Suprapubic skin (tissue), 4 donors: ENCODE results near the gene AGBL1. TPM values are rescaled to one million over a fixed set of nuclear protein-coding genes. Genes with fewer than 3 reads are reported as not detected.

ENCODE experiments used
- DNase-seq, 2 donors: peaks; one replicate each; pipeline ENCODE4 v3.0.0-alpha.2; 2019; ENCODE audit warnings: low spot score in 2 of 2
- H3K27ac ChIP-seq: fragments of 200-600 bp; sonication (generic); one replicate; pipeline ENCODE4 v1.5.1; 2019
- H3K27me3 ChIP-seq: fragments of 200-600 bp; sonication (generic); one replicate; pipeline ENCODE4 v1.5.1; 2019
- H3K36me3 ChIP-seq: fragments of 200-600 bp; sonication (generic); one replicate; pipeline ENCODE4 v1.5.1; 2019
- H3K4me1 ChIP-seq: fragments of 200-600 bp; sonication (generic); one replicate; pipeline ENCODE4 v1.5.1; 2019
- H3K4me3 ChIP-seq: fragments of 200-600 bp; sonication (generic); one replicate; pipeline ENCODE4 v1.5.1; 2019; ENCODE audit warnings: mild to moderate bottlenecking
- H3K9me3 ChIP-seq: fragments of 200-600 bp; sonication (generic); one replicate; pipeline ENCODE4 v1.5.1; 2019
- EP300 ChIP-seq: sonication (generic); formaldehyde crosslinking; IDR thresholded peaks from one replicate; pipeline ENCODE4 v1.6.1; 2017; ENCODE audit warnings: antibody characterized with exemption
- POLR2A ChIP-seq, 2 donors: fragments of 450-650 bp; IDR thresholded peaks; one replicate each; pipeline ENCODE4 v1.6.1; 2017; ENCODE audit warnings: antibody characterized with exemption in 2 of 2, mild to moderate bottlenecking in 2 of 2, moderate library complexity in 2 of 2
- POLR2AphosphoS5 ChIP-seq, 3 donors: sonication (generic); formaldehyde crosslinking; IDR thresholded peaks; one replicate each; pipeline ENCODE4 v1.6.1; 2017; ENCODE audit warnings: antibody characterized with exemption in 3 of 3
- WGBS: methylation state at CpG from one replicate; pipeline ENCODE4 v1.1.5; 2018; 5-methylcytosine and 5-hydroxymethylcytosine counted together
- total RNA-seq, 4 donors: library from RNA; depleted of rRNA; stranded (reverse); fragments of >200 nt; gene quantifications; one replicate each; pipeline ENCODE4 v1.1.0, GENCODE V29; 2016
- TF ChIP-seq, protein P1 (sequence below), 2 donors: fragments of 200-600 bp in 1 of 2; fragments of 450-650 bp in 1 of 2; sonication (generic) in 1 of 2; IDR thresholded peaks; one replicate each; pipeline ENCODE4 v1.5.1; 2016 to 2019; ENCODE audit warnings: antibody characterized with exemption in 2 of 2, mild to moderate bottlenecking in 1 of 2, moderate library complexity in 1 of 2

The AGBL1 gene
- total RNA-seq, 4 donors from 2014 or later: 0.23 to 0.56 TPM; not detected in 2

GRCh38 chr15:86870846-86871245 is 791.2 kb downstream of the AGBL1 start:
- Histone ChIP-seq H3K36me3 (no peaks in the 10 kb centered on the region), H3K27me3 (no peaks in the 10 kb centered on the region), H3K4me1 (no peaks in the 10 kb centered on the region), H3K9me3 (no peaks in the 10 kb centered on the region), H3K4me3 (no peak overlapping the region), H3K27ac (no peak overlapping the region)
- DNase-seq: no peak
- 37% methylated on average over 3 of the region's 3 CpGs for WGBS
- TF ChIP-seq, protein P1, sequence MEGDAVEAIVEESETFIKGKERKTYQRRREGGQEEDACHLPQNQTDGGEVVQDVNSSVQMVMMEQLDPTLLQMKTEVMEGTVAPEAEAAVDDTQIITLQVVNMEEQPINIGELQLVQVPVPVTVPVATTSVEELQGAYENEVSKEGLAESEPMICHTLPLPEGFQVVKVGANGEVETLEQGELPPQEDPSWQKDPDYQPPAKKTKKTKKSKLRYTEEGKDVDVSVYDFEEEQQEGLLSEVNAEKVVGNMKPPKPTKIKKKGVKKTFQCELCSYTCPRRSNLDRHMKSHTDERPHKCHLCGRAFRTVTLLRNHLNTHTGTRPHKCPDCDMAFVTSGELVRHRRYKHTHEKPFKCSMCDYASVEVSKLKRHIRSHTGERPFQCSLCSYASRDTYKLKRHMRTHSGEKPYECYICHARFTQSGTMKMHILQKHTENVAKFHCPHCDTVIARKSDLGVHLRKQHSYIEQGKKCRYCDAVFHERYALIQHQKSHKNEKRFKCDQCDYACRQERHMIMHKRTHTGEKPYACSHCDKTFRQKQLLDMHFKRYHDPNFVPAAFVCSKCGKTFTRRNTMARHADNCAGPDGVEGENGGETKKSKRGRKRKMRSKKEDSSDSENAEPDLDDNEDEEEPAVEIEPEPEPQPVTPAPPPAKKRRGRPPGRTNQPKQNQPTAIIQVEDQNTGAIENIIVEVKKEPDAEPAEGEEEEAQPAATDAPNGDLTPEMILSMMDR (IDR thresholded peaks at IDR 0.05): no peak
- TF ChIP-seq EP300 (no peak), POLR2AphosphoS5 (IDR thresholded peaks at IDR 0.05) (no peak), POLR2A (IDR thresholded peaks at IDR 0.05) (no peak)

DNA sequence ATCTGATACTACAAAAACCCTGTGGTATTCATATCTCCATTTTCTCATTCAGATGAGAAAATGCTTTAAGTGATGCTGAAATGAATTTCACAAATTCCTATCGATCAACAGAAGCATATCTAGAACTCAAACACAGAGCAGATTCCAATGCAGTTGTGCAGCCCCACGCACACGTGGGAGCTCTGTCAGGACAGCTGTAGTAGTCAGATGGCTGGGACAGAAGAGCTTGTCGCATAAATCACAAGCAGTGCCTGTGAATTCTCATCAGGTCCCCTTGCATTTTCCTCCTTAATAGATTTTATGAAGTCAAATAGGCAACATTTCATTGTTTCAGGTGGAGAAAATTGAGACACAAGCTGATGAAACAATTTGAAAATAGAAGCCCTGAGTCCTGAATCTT is 792.3 kb downstream of the AGBL1 start:
- Histone ChIP-seq H3K4me3 (no peak overlapping the region), H3K4me1 (no peaks in the 10 kb centered on the region), H3K27me3 (no peaks in the 10 kb centered on the region), H3K9me3 (no peaks in the 10 kb centered on the region), H3K36me3 (no peaks in the 10 kb centered on the region), H3K27ac (no peak overlapping the region)
- TF ChIP-seq EP300: no peak
- TF ChIP-seq, protein P1 (IDR thresholded peaks at IDR 0.05): no peak
- no peak for TF ChIP-seq POLR2A (IDR thresholded peaks at IDR 0.05)
- TF ChIP-seq POLR2AphosphoS5 (IDR thresholded peaks at IDR 0.05): no peak
- WGBS: 59% methylated on average over 4 of the region's 4 CpGs
- no peak for DNase-seq

GRCh38 chr15:86872782-86873181 is 793.1 kb downstream of the AGBL1 start:
- H3K36me3 ChIP-seq: no peaks in the 10 kb centered on the region
- no peaks in the 10 kb centered on the region for H3K9me3 ChIP-seq
- no peak for TF ChIP-seq EP300
- TF ChIP-seq POLR2AphosphoS5 (IDR thresholded peaks at IDR 0.05): no peak
- TF ChIP-seq POLR2A (IDR thresholded peaks at IDR 0.05): no peak
- TF ChIP-seq, protein P1 (IDR thresholded peaks at IDR 0.05): no peak
- WGBS: 66% methylated on average over 1 of the region's 1 CpG
- no peaks in the 10 kb centered on the region for H3K4me1 ChIP-seq
- DNase-seq: no peak
- no peaks in the 10 kb centered on the region for H3K27me3 ChIP-seq
- H3K27ac ChIP-seq: no peak overlapping the region
- no peak overlapping the region for H3K4me3 ChIP-seq

- Histone ChIP-seq H3K36me3 (no peaks in the 10 kb centered on the region), H3K27me3 (no peaks in the 10 kb centered on the region), H3K9me3 (no peaks in the 10 kb centered on the region), H3K4me1 (no peaks in the 10 kb centered on the region), H3K4me3 (no peak overlapping the region), H3K27ac (no peak overlapping the region)
- WGBS: 57% methylated on average over 3 of the region's 3 CpGs
- TF ChIP-seq EP300: no peak
- no peak for TF ChIP-seq POLR2A (IDR thresholded peaks at IDR 0.05)
- TF ChIP-seq, protein P1 (IDR thresholded peaks at IDR 0.05): no peak
- TF ChIP-seq POLR2AphosphoS5 (IDR thresholded peaks at IDR 0.05): no peak
- DNase-seq: no peak
Measured at GRCh38 chr15:86875067-86875466, 795.4 kb downstream of the AGBL1 start.

DNA sequence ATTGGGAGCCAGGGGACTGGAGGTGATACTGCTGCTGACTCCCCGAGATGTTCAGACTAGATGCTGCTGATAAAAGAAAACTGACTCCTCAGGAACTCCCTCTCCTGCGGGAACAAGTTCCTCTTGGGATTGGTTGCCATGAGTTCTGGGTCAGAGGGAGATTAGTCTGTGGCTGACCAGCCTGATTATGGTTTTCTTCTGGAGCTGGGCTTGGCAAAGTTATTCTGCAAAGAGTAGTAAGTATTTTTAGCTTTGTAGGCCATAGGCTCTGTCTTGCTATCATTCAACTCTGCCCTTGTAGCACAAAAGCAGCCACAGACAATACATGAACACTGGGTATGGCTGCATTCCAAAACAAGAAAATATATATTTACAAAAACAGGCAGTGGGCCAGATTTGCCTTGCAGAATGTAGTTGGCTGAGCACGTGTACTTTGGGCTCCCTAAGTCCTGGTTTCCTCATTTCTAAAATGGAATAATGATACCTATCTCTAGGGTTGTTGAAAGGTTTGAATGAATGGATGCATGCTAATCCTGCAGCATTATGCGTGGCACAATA is 796.8 kb downstream of the AGBL1 start:
- H3K27ac ChIP-seq: no peak overlapping the region
- no peaks in the 10 kb centered on the region for H3K27me3 ChIP-seq
- WGBS: 60% methylated on average over 4 of the region's 4 CpGs
- no peak for DNase-seq
- TF ChIP-seq, protein P1 (IDR thresholded peaks at IDR 0.05): no peak
- TF ChIP-seq EP300 (no peak), POLR2AphosphoS5 (IDR thresholded peaks at IDR 0.05) (no peak), POLR2A (IDR thresholded peaks at IDR 0.05) (no peak)
- H3K4me1 ChIP-seq: no peaks in the 10 kb centered on the region
- no peaks in the 10 kb centered on the region for H3K9me3 ChIP-seq
- no peaks in the 10 kb centered on the region for H3K36me3 ChIP-seq
- no peak overlapping the region for H3K4me3 ChIP-seq
